Stimulated activated naive B cell treated with anti-CD40 and anti-IgM and Interleukin-4, amounts not matched to agents 10 μg/mL and 1 μg/mL and 100 μg/mL, for 72 hours (primary cell): Measurements from ENCODE around the gene NLGN3.
A peak's percentile ranks its signal among the peaks of the same experiment; 100 is the strongest.

Experiments used
- ATAC-seq, 2 donors: fragments of 150-1000 bp; cut with Tn5 transposase; replicated peaks; 2 replicates each; pipeline ENCODE4 v1.10.0; 2021; ENCODE audit warnings: moderate library complexity in 1 of 2
- DNase-seq: peaks from one replicate; pipeline ENCODE4 v3.0.0; 2021
- H3K27ac Mint-ChIP-seq: one replicate; pipeline ENCODE4 v1.8.0; 2022; ENCODE audit warnings: mild to moderate bottlenecking, mixed read lengths
- H3K27me3 Mint-ChIP-seq, 2 donors: one replicate each; pipeline ENCODE4 v1.8.0; 2022; ENCODE audit warnings: mixed read lengths in 2 of 2
- H3K36me3 Mint-ChIP-seq, 2 donors: one replicate each; pipeline ENCODE4 v1.8.0; 2022; ENCODE audit warnings: mixed read lengths in 2 of 2, mild to moderate bottlenecking in 1 of 2
- H3K4me1 Mint-ChIP-seq, 2 donors: one replicate each; pipeline ENCODE4 v1.8.0; 2022; ENCODE audit warnings: mixed read lengths in 2 of 2, mild to moderate bottlenecking in 1 of 2
- H3K4me3 Mint-ChIP-seq, 2 donors: one replicate each; pipeline ENCODE4 v1.8.0; 2022; ENCODE audit warnings: mild to moderate bottlenecking in 2 of 2, mixed read lengths in 2 of 2, moderate library complexity in 1 of 2
- H3K9me3 Mint-ChIP-seq, 2 donors: one replicate each; pipeline ENCODE4 v1.8.0; 2022; ENCODE audit warnings: mixed read lengths in 2 of 2, mild to moderate bottlenecking in 1 of 2

NLGN3 gene

GRCh38 chrX:71144651-71145050 lies at the start of gene NLGN3:
TSS of gene NLGN3 (plus strand) at chrX:71144841. CDS start at chrX:71147750, 2,909 bp downstream.
- no peaks in the 10 kb centered on the region for H3K9me3 Mint-ChIP-seq
- H3K36me3 Mint-ChIP-seq: peaks cover 0 to 4% of the 10 kb centered on the region in 2 donors
- H3K4me3 Mint-ChIP-seq: peak within 1 kb of the TSS; percentile 19 to 61
- ATAC-seq (no peak), DNase-seq (no peak)
- H3K27me3 Mint-ChIP-seq: no peaks in the 10 kb centered on the region
- H3K4me1 Mint-ChIP-seq: peaks cover 13 to 19% of the 10 kb centered on the region in 2 donors
- H3K27ac Mint-ChIP-seq: peak within 1 kb of the TSS; percentile 71

- Mint-ChIP-seq H3K27ac (peak overlapping the region; percentile 33), H3K9me3 (no peaks in the 10 kb centered on the region), H3K36me3 (no peaks in the 10 kb centered on the region), H3K4me3 (peak overlapping the region; percentile 87 to 97), H3K4me1 (peaks cover 12 to 20% of the 10 kb centered on the region in 2 donors), H3K27me3 (peaks cover 0 to 10% of the 10 kb centered on the region in 2 donors)
- ATAC-seq (no peak), DNase-seq (no peak)
Measured at GRCh38 chrX:71095033-71095432, 49.6 kb upstream of the NLGN3 start.

GRCh38 chrX:71095555-71095980 lies 49.1 kb upstream of the NLGN3 start, which contains the start of gene FOXO4:
TSS of gene FOXO4 (plus strand) at chrX:71095851. CDS start at chrX:71096529, 678 bp downstream.
- Mint-ChIP-seq H3K27me3 (peaks cover 0 to 10% of the 10 kb centered on the region in 2 donors), H3K27ac (peak within 1 kb of the TSS; percentile 96), H3K4me3 (peak within 1 kb of the TSS; percentile 87 to 97), H3K36me3 (no peaks in the 10 kb centered on the region), H3K9me3 (no peaks in the 10 kb centered on the region), H3K4me1 (peaks cover 12 to 20% of the 10 kb centered on the region in 2 donors)
- DNase-seq (peak; percentile 84), ATAC-seq (peak; percentile 93 to 94)

- ATAC-seq (peak; percentile 41 to 46), DNase-seq (no peak)
- Mint-ChIP-seq H3K4me3 (peak overlapping the region; percentile 87 to 97), H3K4me1 (peaks cover 12 to 20% of the 10 kb centered on the region in 2 donors), H3K27me3 (peaks cover 0 to 10% of the 10 kb centered on the region in 2 donors), H3K9me3 (no peaks in the 10 kb centered on the region), H3K36me3 (no peaks in the 10 kb centered on the region), H3K27ac (peak overlapping the region; percentile 96)
Measured at GRCh38 chrX:71095981-71096759, 48.5 kb upstream of the NLGN3 start.

- peaks cover 12 to 20% of the 10 kb centered on the region in 2 donors for H3K4me1 Mint-ChIP-seq
- DNase-seq (no peak), ATAC-seq (no peak)
- H3K4me3 Mint-ChIP-seq: peak overlapping the region; percentile 87 to 97
- H3K27ac Mint-ChIP-seq: no peak overlapping the region
- H3K27me3 Mint-ChIP-seq: peaks cover 0 to 10% of the 10 kb centered on the region in 2 donors
- H3K36me3 Mint-ChIP-seq: no peaks in the 10 kb centered on the region
- H3K9me3 Mint-ChIP-seq: no peaks in the 10 kb centered on the region
Measured at GRCh38 chrX:71096760-71097032, 47.9 kb upstream of the NLGN3 start.

- no peak overlapping the region for H3K27ac Mint-ChIP-seq
- peaks cover 0 to 10% of the 10 kb centered on the region in 2 donors for H3K27me3 Mint-ChIP-seq
- ATAC-seq: peak; percentile 50 to 57
- no peaks in the 10 kb centered on the region for H3K9me3 Mint-ChIP-seq
- DNase-seq: peak; percentile 36
- no peak overlapping the region for H3K4me3 Mint-ChIP-seq
- H3K4me1 Mint-ChIP-seq: peaks cover 17 to 28% of the 10 kb centered on the region in 2 donors
- H3K36me3 Mint-ChIP-seq: no peaks in the 10 kb centered on the region
Measured at GRCh38 chrX:71098302-71098701, 46.3 kb upstream of the NLGN3 start.

- H3K36me3 Mint-ChIP-seq: peaks cover 0 to 2% of the 10 kb centered on the region in 2 donors
- H3K9me3 Mint-ChIP-seq: no peaks in the 10 kb centered on the region
- ATAC-seq (no peak), DNase-seq (no peak)
- no peak overlapping the region for H3K27ac Mint-ChIP-seq
- peaks cover 0 to 9% of the 10 kb centered on the region in 2 donors for H3K27me3 Mint-ChIP-seq
- peaks cover 21 to 35% of the 10 kb centered on the region in 2 donors for H3K4me1 Mint-ChIP-seq
- H3K4me3 Mint-ChIP-seq: no peak overlapping the region
Measured at GRCh38 chrX:71098951-71099506, 45.6 kb upstream of the NLGN3 start.

GRCh38 chrX:71099736-71100135 lies 44.9 kb upstream of the NLGN3 start:
- Mint-ChIP-seq H3K4me3 (no peak overlapping the region), H3K9me3 (no peaks in the 10 kb centered on the region), H3K4me1 (peaks cover 28 to 41% of the 10 kb centered on the region in 2 donors), H3K27ac (no peak overlapping the region), H3K36me3 (peaks cover 0 to 2% of the 10 kb centered on the region in 2 donors), H3K27me3 (peaks cover 0 to 4% of the 10 kb centered on the region in 2 donors)
- DNase-seq (no peak), ATAC-seq (no peak)

- H3K4me1 Mint-ChIP-seq: peaks cover 27 to 45% of the 10 kb centered on the region in 2 donors
- H3K27ac Mint-ChIP-seq: peak overlapping the region; percentile 22
- H3K4me3 Mint-ChIP-seq: no peak overlapping the region
- H3K27me3 Mint-ChIP-seq: no peaks in the 10 kb centered on the region
- DNase-seq: no peak
- ATAC-seq: no peak
- no peaks in the 10 kb centered on the region for H3K9me3 Mint-ChIP-seq
- peaks cover 5% of the 10 kb centered on the region in 2 donors for H3K36me3 Mint-ChIP-seq
Measured at GRCh38 chrX:71100581-71101505, 43.8 kb upstream of the NLGN3 start.

GRCh38 chrX:71102292-71102691 lies 42.3 kb upstream of the NLGN3 start:
- Mint-ChIP-seq H3K9me3 (peaks cover 0 to 3% of the 10 kb centered on the region in 2 donors), H3K27ac (no peak overlapping the region), H3K36me3 (peaks cover 13 to 15% of the 10 kb centered on the region in 2 donors), H3K4me3 (no peak overlapping the region), H3K27me3 (no peaks in the 10 kb centered on the region), H3K4me1 (peaks cover 28 to 59% of the 10 kb centered on the region in 2 donors)
- ATAC-seq (no peak), DNase-seq (no peak)

GRCh38 chrX:71103110-71103983 lies 41.3 kb upstream of the NLGN3 start:
- H3K27me3 Mint-ChIP-seq: peaks cover 0 to under 1% of the 10 kb centered on the region in 2 donors
- peaks cover 24 to 25% of the 10 kb centered on the region in 2 donors for H3K36me3 Mint-ChIP-seq
- ATAC-seq: peak; percentile 65 to 72
- peak overlapping the region; percentile 86 for H3K27ac Mint-ChIP-seq
- peak overlapping the region; percentile 65 to 72 for H3K4me3 Mint-ChIP-seq
- peaks cover 0 to 3% of the 10 kb centered on the region in 2 donors for H3K9me3 Mint-ChIP-seq
- DNase-seq: peak; percentile 12
- peaks cover 35 to 63% of the 10 kb centered on the region in 2 donors for H3K4me1 Mint-ChIP-seq

GRCh38 chrX:71105628-71106027 lies 39.0 kb upstream of the NLGN3 start:
- Mint-ChIP-seq H3K36me3 (peaks cover 42 to 43% of the 10 kb centered on the region in 2 donors), H3K9me3 (peaks cover 0 to 3% of the 10 kb centered on the region in 2 donors), H3K4me1 (peaks cover 38 to 70% of the 10 kb centered on the region in 2 donors), H3K27me3 (peaks cover 0 to 4% of the 10 kb centered on the region in 2 donors), H3K4me3 (peak overlapping the region in 1 of 2 donors; percentile 17), H3K27ac (no peak overlapping the region)
- no peak for DNase-seq
- no peak for ATAC-seq

- Mint-ChIP-seq H3K9me3 (peaks cover 0 to 3% of the 10 kb centered on the region in 2 donors), H3K4me3 (peak within 1 kb of the TSS; percentile 83 to 93), H3K27me3 (peaks cover 0 to 4% of the 10 kb centered on the region in 2 donors), H3K27ac (peak within 1 kb of the TSS; percentile 15), H3K36me3 (peaks cover 47% of the 10 kb centered on the region in 2 donors), H3K4me1 (peaks cover 38 to 70% of the 10 kb centered on the region in 2 donors)
- ATAC-seq: no peak
- no peak for DNase-seq
Measured at GRCh38 chrX:71106427-71106826, 38.2 kb upstream of the NLGN3 start, which contains the start of gene CXorf65. TSS of gene CXorf65 (minus strand) at chrX:71106740. CDS start at chrX:71106556, 184 bp downstream.
